A549 (cell line): ENCODE results near the gene ABCB8. TPM values are rescaled to one million over a fixed set of nuclear protein-coding genes. Genes with fewer than 3 reads are reported as not detected.
A peak's percentile ranks its signal among the peaks of the same experiment; 100 is the strongest.

ENCODE experiments used
- ATAC-seq, 2 experiments: fragments of 200-7000 bp in 1 of 2; fragments of >200 bp in 1 of 2; cut with Nextera tagmentation in 1 of 2; cut with Tn5 transposase in 1 of 2; 3 replicates each; pipeline versions ENCODE4 v1.8.0 to v1.9.1; 2018 to 2020; ENCODE audit warnings: mild to moderate bottlenecking in 1 of 2, moderate library complexity in 1 of 2
- CTCF ChIA-PET: fragments of 300-600 bp; sonication (Branson Sonifier 250); formaldehyde crosslinking; extraction: SDS; loops from one replicate; lab custom pipeline; 2021; ENCODE audit warnings: antibody characterized with exemption, inconsistent platforms; lab: Yijun Ruan, JAX
- POLR2A ChIA-PET: fragments of 350-600 bp; formaldehyde crosslinking; extraction: SDS; loops from one replicate; lab custom pipeline; 2021; ENCODE audit warnings: antibody characterized with exemption, inconsistent platforms; lab: Yijun Ruan, JAX
- DNase-seq, 2 experiments: peaks; one replicate each; pipeline versions ENCODE4 v3.0.0 to v3.0.0-alpha.2; 2011 to 2016; ENCODE audit warnings: low read depth in 1 of 2, low spot score in 1 of 2
- FAIRE-seq: peaks from 2 replicates; lab custom pipeline; 2011; peaks lifted over from hg19 to GRCh38; lab: Jason Lieb, UNC
- H3K27ac ChIP-seq, 2 experiments: fragments of >200 bp; sonication (Bioruptor Twin); formaldehyde crosslinking; 3 replicates each; pipeline ENCODE4 v1.5.1; 2016 to 2017
- H3K4me1 ChIP-seq: fragments of >200 bp; sonication (Bioruptor Twin); formaldehyde crosslinking; 3 replicates; pipeline ENCODE4 v1.6.1; 2016
- H3K4me2 ChIP-seq: fragments of >200 bp; sonication (Bioruptor Twin); formaldehyde crosslinking; 3 replicates; pipeline ENCODE4 v1.6.1; 2016
- H3K4me3 ChIP-seq: fragments of >200 bp; sonication (Bioruptor Twin); formaldehyde crosslinking; 3 replicates; pipeline ENCODE4 v1.5.1; 2016
- H3K9me3 ChIP-seq: fragments of >200 bp; sonication (Bioruptor Twin); formaldehyde crosslinking; 3 replicates; pipeline ENCODE4 v1.6.1; 2016
- BCL3 ChIP-seq: fragments of >200 bp; sonication (Bioruptor Twin); formaldehyde crosslinking; IDR thresholded peaks from 3 replicates; pipeline ENCODE4 v1.6.1; 2016
- BHLHE40 ChIP-seq: IDR thresholded peaks from 2 replicates; pipeline ENCODE4 v1.6.1; 2012; ENCODE audit warnings: low read depth, low read length, inconsistent platforms
- E2F6 ChIP-seq: IDR thresholded peaks from 2 replicates; pipeline ENCODE4 v1.6.1; 2012; ENCODE audit warnings: low read depth, borderline replicate concordance
- EP300 ChIP-seq, 2 experiments: fragments of >200 bp; sonication (Bioruptor Twin); formaldehyde crosslinking; IDR thresholded peaks; 2 replicates in 1 of 2; 3 replicates in 1 of 2; pipeline ENCODE4 v1.6.1; 2016 to 2017
- ESRRA ChIP-seq: fragments of 150-350 bp; IDR thresholded peaks from 2 replicates; pipeline ENCODE4 v1.6.1; 2014; ENCODE audit warnings: mild to moderate bottlenecking, low read length, borderline replicate concordance
- GATA3 ChIP-seq: IDR thresholded peaks from 2 replicates; pipeline ENCODE4 v1.6.1; 2012; ENCODE audit warnings: borderline replicate concordance
- HOXA7 ChIP-seq: fragments of 250-450 bp; sonication (Bioruptor Pico); IDR thresholded peaks from 2 replicates; pipeline ENCODE4 v1.5.0; 2020; ENCODE audit warnings: mild to moderate bottlenecking, moderate library complexity
- JUN ChIP-seq, 2 experiments: fragments of >200 bp; sonication (Bioruptor Twin); formaldehyde crosslinking; IDR thresholded peaks; 2 replicates in 1 of 2; 3 replicates in 1 of 2; pipeline ENCODE4 v1.6.1; 2016 to 2017
- KDM5A ChIP-seq: fragments of 200-600 bp; sonication (generic); IDR thresholded peaks from 2 replicates; pipeline ENCODE4 v1.6.1; 2016; ENCODE audit warnings: antibody characterized with exemption, mild to moderate bottlenecking
- NPAS2 ChIP-seq: fragments of 250-450 bp; sonication (Bioruptor Pico); IDR thresholded peaks from 2 replicates; pipeline ENCODE4 v1.8.0; 2022; ENCODE audit warnings: mild to moderate bottlenecking, moderate library complexity, borderline replicate concordance
- PHF8 ChIP-seq: fragments of 200-600 bp; sonication (generic); IDR thresholded peaks from 2 replicates; pipeline ENCODE4 v1.6.1; 2016; ENCODE audit warnings: low read depth, mild to moderate bottlenecking, antibody characterized with exemption, moderate library complexity, borderline replicate concordance
- POLR2A ChIP-seq: IDR thresholded peaks from 2 replicates; pipeline ENCODE4 v1.6.1; 2012; ENCODE audit warnings: mild to moderate bottlenecking, low read length
- POLR2AphosphoS2 ChIP-seq: conservative IDR thresholded peaks from 2 replicates; pipeline ENCODE4 v1.6.1; 2012; ENCODE audit warnings: low read length, improper control_type of control experiment, inconsistent platforms
- RAD21 ChIP-seq, 2 experiments: fragments of >200 bp in 1 of 2; sonication (Bioruptor Twin) in 1 of 2; formaldehyde crosslinking in 1 of 2; IDR thresholded peaks in 1 of 2; conservative IDR thresholded peaks in 1 of 2; 2 replicates in 1 of 2; 3 replicates in 1 of 2; pipeline ENCODE4 v1.6.1; 2012 to 2018; ENCODE audit warnings: inconsistent platforms in 1 of 2
- RCOR1 ChIP-seq: fragments of 150-350 bp; IDR thresholded peaks from 2 replicates; pipeline ENCODE4 v1.6.1; 2014; ENCODE audit warnings: antibody characterized with exemption, low read length, low read depth
- REST ChIP-seq: fragments of 200-600 bp; sonication (generic); IDR thresholded peaks from 2 replicates; pipeline ENCODE4 v1.6.1; 2016; ENCODE audit warnings: antibody characterized with exemption, mild to moderate bottlenecking, moderate library complexity
- RFX5 ChIP-seq: fragments of 450-650 bp; IDR thresholded peaks from 2 replicates; pipeline ENCODE4 v1.7.1; 2014; ENCODE audit warnings: antibody characterized with exemption, mild to moderate bottlenecking, moderate library complexity
- TP53 ChIP-seq: fragments of 250-450 bp; sonication (Bioruptor Pico); IDR thresholded peaks from 2 replicates; pipeline ENCODE4 v1.5.0; 2021; ENCODE audit warnings: mild to moderate bottlenecking, moderate library complexity
- ZC3H11A ChIP-seq: fragments of 450-650 bp; IDR thresholded peaks from 2 replicates; pipeline ENCODE4 v1.6.1; 2014; ENCODE audit warnings: antibody characterized with exemption, mild to moderate bottlenecking
- WGBS: methylation state at CpG from one replicate; pipeline ENCODE4 v1.1.6; 2017; ENCODE audit errors: missing lambda C conversion rate; 5-methylcytosine and 5-hydroxymethylcytosine counted together
- polyA plus RNA-seq, 4 experiments: library from polyadenylated mRNA; depleted of rRNA in 3 of 4; stranded (reverse); fragments of >200 nt; fragmentation: RNase III in 1 of 4; extraction: RNeasy Plus Mini Kit Qiagen cat#74134 plus additional on column Dnase treatment in 1 of 4; gene quantifications; 2 replicates in 3 of 4; 3 replicates in 1 of 4; pipeline ENCODE4 v1.2.3, GENCODE V29; 2011 to 2017
- TF ChIP-seq, protein P1 (sequence below): IDR thresholded peaks from 2 replicates; pipeline ENCODE4 v1.6.1; 2012
- TF ChIP-seq, protein P2 (sequence below): fragments of 450-650 bp; IDR thresholded peaks from 2 replicates; pipeline ENCODE4 v1.6.1; 2014; ENCODE audit warnings: antibody characterized with exemption
- TF ChIP-seq, protein P3 (sequence below): fragments of >200 bp; sonication (Bioruptor Twin); formaldehyde crosslinking; IDR thresholded peaks from 2 replicates; pipeline ENCODE4 v1.6.1; 2016

Gene ABCB8
- polyA plus RNA-seq, 2 of the 4 experiments (the other 2 are of a cell fraction) = 19.6 to 41.1 TPM

DNA sequence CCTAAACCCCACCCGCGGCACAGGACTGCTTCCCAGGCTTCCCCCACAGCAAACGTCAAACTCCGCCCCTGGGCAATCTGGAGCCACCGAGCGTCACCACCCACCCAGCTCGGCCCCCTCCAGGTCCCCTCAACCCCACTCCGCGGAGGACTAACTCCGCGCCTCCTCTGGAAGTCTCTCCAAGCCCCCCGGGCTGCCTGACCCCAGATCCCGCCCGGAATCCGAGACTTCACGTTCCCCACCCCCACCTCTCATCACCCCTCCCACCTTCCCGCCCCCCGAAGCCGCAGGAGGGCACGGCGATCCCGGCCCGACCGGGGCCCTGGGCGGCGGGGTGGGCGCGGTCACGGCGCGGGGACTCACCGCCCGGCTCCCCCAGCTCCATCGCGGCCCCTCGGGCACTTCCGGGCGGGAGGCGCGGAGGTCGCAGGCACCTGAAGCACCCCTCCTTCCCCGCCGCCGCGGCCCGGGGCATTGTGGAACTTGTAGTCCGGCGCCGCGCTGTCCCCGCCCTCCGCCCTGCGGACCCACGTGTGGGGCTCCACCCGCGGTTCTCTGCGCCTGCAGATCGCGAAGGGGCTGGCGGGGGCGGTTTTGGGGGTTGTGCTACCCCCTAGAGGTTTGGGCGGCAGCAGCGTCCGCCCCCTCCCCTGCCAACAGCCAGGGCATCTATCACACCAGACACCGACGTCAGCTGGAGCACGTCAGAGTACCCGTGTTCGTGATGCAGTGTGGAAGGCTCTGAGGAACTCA lies 55.0 kb downstream of the ABCB8 start, which contains the start of gene TMUB1:
Gene TMUB1, minus strand, starts transcription at position 423 of the 753 bp plus-strand sequence. CDS start 930 bp downstream, outside the sequence.
- Histone ChIP-seq H3K4me1 (peaks cover 48% of the 10 kb centered on the region), H3K4me3 (peak within 1 kb of the TSS; percentile 93), H3K9me3 (no peaks in the 10 kb centered on the region), H3K4me2 (peak within 1 kb of the TSS; percentile 95), H3K27ac (peak within 1 kb of the TSS; percentile 94 to 98)
- CTCF ChIA-PET = interaction anchor here (0.7 to 27.1 kb wide), 8 partner anchors 15 to 118 kb away, joined by 3 to 412 read pairs (median 3); no protein-coding TSS in a partner anchor
- ATAC-seq (peak; percentile 20 to 46; a peak in 3 of 6 replicates), FAIRE-seq (no peak)
- 0% methylated on average over 6 of the region's 69 CpGs for WGBS
- POLR2A ChIA-PET = interaction anchor here (0.9 kb wide), 1 partner anchor 21 kb away, joined by 4 read pairs; no protein-coding TSS in a partner anchor
- TF ChIP-seq PHF8 (peak; percentile 40; the same call in 1 of the 2 replicates), POLR2A (peak; percentile 7; the same call in 1 of the 2 replicates), BCL3 (peak; percentile 37; the same call in 1 of the 3 replicates), NPAS2 (no peak), ZC3H11A (no peak), JUN (IDR thresholded peaks at IDR 0.05) (peak in 1 of 2 experiments; percentile 52; a peak in 1 of 5 replicates), REST (peak; percentile 28; the same call in 1 of the 2 replicates), E2F6 (0 out of 2 replicates have a peak, but pooled peaks have one; percentile 8)
- TF ChIP-seq, protein P1, sequence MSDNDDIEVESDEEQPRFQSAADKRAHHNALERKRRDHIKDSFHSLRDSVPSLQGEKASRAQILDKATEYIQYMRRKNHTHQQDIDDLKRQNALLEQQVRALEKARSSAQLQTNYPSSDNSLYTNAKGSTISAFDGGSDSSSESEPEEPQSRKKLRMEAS = peak; percentile 81
- TF ChIP-seq, protein P2, sequence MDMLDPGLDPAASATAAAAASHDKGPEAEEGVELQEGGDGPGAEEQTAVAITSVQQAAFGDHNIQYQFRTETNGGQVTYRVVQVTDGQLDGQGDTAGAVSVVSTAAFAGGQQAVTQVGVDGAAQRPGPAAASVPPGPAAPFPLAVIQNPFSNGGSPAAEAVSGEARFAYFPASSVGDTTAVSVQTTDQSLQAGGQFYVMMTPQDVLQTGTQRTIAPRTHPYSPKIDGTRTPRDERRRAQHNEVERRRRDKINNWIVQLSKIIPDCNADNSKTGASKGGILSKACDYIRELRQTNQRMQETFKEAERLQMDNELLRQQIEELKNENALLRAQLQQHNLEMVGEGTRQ = peak; percentile 19; the same call in 1 of the 2 replicates
- TF ChIP-seq, all 56 proteins: peak for 8
- DNase-seq = peak; percentile 64 to 67

GRCh38 chr7:151083824-151084160 lies 55.5 kb downstream of the ABCB8 start:
- no peak for TF ChIP-seq HOXA7 (CRISPR knock-in tag)
- POLR2A ChIA-PET = no interaction called here
- Histone ChIP-seq H3K4me2 (peak overlapping the region; percentile 95), H3K4me1 (peaks cover 50% of the 10 kb centered on the region), H3K27ac (peak overlapping the region; percentile 94 to 98), H3K9me3 (no peaks in the 10 kb centered on the region), H3K4me3 (peak overlapping the region; percentile 93)
- CTCF ChIA-PET = interaction anchor here (0.7 to 27.1 kb wide), 6 partner anchors 23 to 118 kb away, joined by 3 to 412 read pairs (median 3); no protein-coding TSS in a partner anchor
- WGBS = 43% methylated on average over 3 of the region's 3 CpGs
- no peak for ATAC-seq
- no peak for FAIRE-seq
- no peak for DNase-seq

DNA sequence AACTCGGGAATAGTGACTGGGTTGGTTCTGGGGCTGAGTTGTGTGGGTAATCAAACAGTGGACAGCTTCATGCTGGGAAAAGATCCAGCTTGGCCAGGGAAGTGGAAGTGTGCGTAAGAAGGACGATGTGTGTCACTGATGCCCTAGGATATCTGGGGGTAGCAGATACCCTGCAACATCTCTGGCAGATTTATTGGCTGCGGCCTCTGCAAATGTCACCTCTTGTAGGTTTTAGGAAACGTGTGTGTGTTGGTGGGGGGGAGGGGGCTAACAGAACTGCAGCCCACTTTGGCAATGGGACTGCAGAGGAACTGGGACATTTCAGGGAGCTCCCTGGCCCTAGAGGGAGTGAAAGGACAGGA lies 57.1 kb downstream of the ABCB8 start:
- Histone ChIP-seq H3K4me2 (peak overlapping the region; percentile 97), H3K4me3 (peak overlapping the region; percentile 86; the same call in 2 of the 3 replicates), H3K4me1 (peaks cover 44% of the 10 kb centered on the region), H3K27ac (peak overlapping the region; percentile 84 to 98), H3K9me3 (no peaks in the 10 kb centered on the region)
- DNase-seq (no peak), FAIRE-seq (no peak), ATAC-seq (no peak)
- ChIA-PET CTCF (interaction anchor here (1.0 to 27.1 kb wide), 15 partner anchors 9 to 187 kb away, joined by 3 to 412 read pairs (median 4); partner anchors contain the start of gene GBX1), POLR2A (interaction anchor here (1.1 to 1.4 kb wide), 3 partner anchors 17 to 28 kb away, joined by 3 to 11 read pairs (median 3); no protein-coding TSS in a partner anchor)
- WGBS = 73% methylated on average over 5 of the region's 5 CpGs
- TF ChIP-seq, protein P3, sequence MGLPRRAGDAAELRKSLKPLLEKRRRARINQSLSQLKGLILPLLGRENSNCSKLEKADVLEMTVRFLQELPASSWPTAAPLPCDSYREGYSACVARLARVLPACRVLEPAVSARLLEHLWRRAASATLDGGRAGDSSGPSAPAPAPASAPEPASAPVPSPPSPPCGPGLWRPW = no peak
- no peak for TF ChIP-seq RAD21 (conservative IDR thresholded peaks at IDR 0.05 in 1 of 2, IDR thresholded peaks at IDR 0.05 in 1 of 2)
- TF ChIP-seq POLR2AphosphoS2 = no peak
- no peak for TF ChIP-seq BCL3
- no peak for TF ChIP-seq ESRRA
- TF ChIP-seq KDM5A = no peak
- TF ChIP-seq GATA3 = no peak
- TF ChIP-seq RCOR1 = no peak
- no peak for TF ChIP-seq RFX5
- TF ChIP-seq, protein P2 = no peak
- no peak for TF ChIP-seq BHLHE40
- no peak for TF ChIP-seq EP300 (IDR thresholded peaks at IDR 0.05)
- TF ChIP-seq TP53 (CRISPR knock-in tag) = no peak
